Measurements from ENCODE around the gene KCNIP1.

- TF ChIP-seq CTCF (IDR thresholded peaks at IDR 0.05; ENCODE audit: insufficient read depth, low read depth, low read length) (no peak), EZH2 (IDR thresholded peaks at IDR 0.05; ENCODE audit: insufficient read depth, low read length) (no peak)
These were observed 6.7 kb downstream of the KCNIP1 start for GRCh38 chr5:170510559-170510958.
